Hepatocyte (in vitro differentiated cells): ENCODE measurements around the gene ADGRB2. TPM values are rescaled to one million over a fixed set of nuclear protein-coding genes. Genes with fewer than 3 reads are reported as not detected.

Experiments
- DNase-seq: peaks from one replicate; pipeline ENCODE4 v3.0.0-alpha.2; 2016; ENCODE audit warnings: low spot score
- H2AFZ ChIP-seq: fragments of 200-600 bp; sonication (generic); 2 replicates; pipeline ENCODE4 v1.6.0; 2016; ENCODE audit warnings: antibody characterized with exemption, mild to moderate bottlenecking
- H3K27ac ChIP-seq: fragments of 200-600 bp; sonication (generic); 2 replicates; pipeline ENCODE4 v1.5.1; 2016; ENCODE audit warnings: mild to moderate bottlenecking
- H3K27me3 ChIP-seq: fragments of 200-600 bp; sonication (generic); 2 replicates; pipeline ENCODE4 v1.6.1; 2016
- H3K36me3 ChIP-seq: fragments of 200-600 bp; sonication (generic); replicated peaks from 2 replicates; pipeline ENCODE4 v1.5.1; 2016; ENCODE audit warnings: low read depth; ENCODE audit not compliant: insufficient read depth
- H3K4me1 ChIP-seq: fragments of 200-600 bp; sonication (generic); 2 replicates; pipeline ENCODE4 v1.5.1; 2016; ENCODE audit warnings: mild to moderate bottlenecking, moderate library complexity; ENCODE audit not compliant: insufficient read depth
- H3K4me2 ChIP-seq: fragments of 200-600 bp; sonication (generic); 2 replicates; pipeline ENCODE4 v1.6.0; 2016
- H3K4me3 ChIP-seq: fragments of 200-600 bp; sonication (generic); 2 replicates; pipeline ENCODE4 v1.5.1; 2016; ENCODE audit warnings: mild to moderate bottlenecking
- H3K79me2 ChIP-seq: fragments of 200-600 bp; sonication (generic); 2 replicates; pipeline ENCODE4 v1.6.0; 2017; ENCODE audit warnings: mild to moderate bottlenecking
- H3K9me2 ChIP-seq: fragments of 200-600 bp; sonication (generic); replicated peaks from 2 replicates; pipeline ENCODE4 v1.6.0; 2017; ENCODE audit warnings: mild to moderate bottlenecking; ENCODE audit not compliant: insufficient read depth
- H3K9me3 ChIP-seq: fragments of 200-600 bp; sonication (generic); 2 replicates; pipeline ENCODE4 v1.5.1; 2016; ENCODE audit warnings: low read depth, mild to moderate bottlenecking
- H4K20me1 ChIP-seq: fragments of 200-600 bp; sonication (generic); 2 replicates; pipeline ENCODE4 v1.6.0; 2016; ENCODE audit warnings: mild to moderate bottlenecking; ENCODE audit not compliant: insufficient read depth, poor library complexity, severe bottlenecking
- EZH2 ChIP-seq: fragments of 200-600 bp; sonication (generic); IDR thresholded peaks from 2 replicates; pipeline ENCODE4 v1.6.1; 2016; ENCODE audit warnings: antibody characterized with exemption, mild to moderate bottlenecking, borderline replicate concordance
- EZH2phosphoT487 ChIP-seq: fragments of 200-600 bp; sonication (generic); IDR thresholded peaks from one replicate; pipeline ENCODE4 v1.6.1; 2018; ENCODE audit warnings: antibody characterized with exemption, mild to moderate bottlenecking, low read depth, moderate library complexity; ENCODE audit not compliant: unreplicated experiment, severe bottlenecking
- WGBS: methylation state at CpG from one replicate; pipeline ENCODE4 v1.1.6; 2016; ENCODE audit warnings: low lambda C conversion rate; ENCODE audit errors: missing lambda C conversion rate; 5-methylcytosine and 5-hydroxymethylcytosine counted together
- polyA plus RNA-seq: library from polyadenylated mRNA; unstranded; fragments of >200 nt; fragmentation: Nextera tagmentation; extraction: Ambion mirVana; gene quantifications from 2 replicates; pipeline ENCODE4 v1.2.1, GENCODE V29; 2016
- total RNA-seq: library from RNA; depleted of rRNA; stranded (reverse); fragments of >200 nt; gene quantifications from 2 replicates; pipeline ENCODE4 v1.2.3, GENCODE V29; 2014
- TF ChIP-seq, protein P1 (sequence below): fragments of 200-600 bp; sonication (generic); IDR thresholded peaks from 2 replicates; pipeline ENCODE4 v1.5.1; 2016; ENCODE audit warnings: antibody characterized with exemption, mild to moderate bottlenecking; ENCODE audit not compliant: poor library complexity

ADGRB2 gene
- total and polyA plus RNA-seq, 2 experiments from 2014 or later, result 7.7 to 10.5 TPM

GRCh38 chr1:31776032-31776431 is 11.9 kb upstream of the ADGRB2 start:
- Histone ChIP-seq H3K9me3 (no peaks in the 10 kb centered on the region), H3K4me1 (peaks cover 15% of the 10 kb centered on the region), H3K79me2 (no peaks in the 10 kb centered on the region), H3K36me3 (no peaks in the 10 kb centered on the region), H2AFZ (no peak overlapping the region), H3K4me2 (no peak overlapping the region), H3K9me2 (no peaks in the 10 kb centered on the region), H3K27me3 (peaks cover 44% of the 10 kb centered on the region), H3K27ac (no peak overlapping the region), H3K4me3 (no peak overlapping the region), H4K20me1 (no peaks in the 10 kb centered on the region)
- DNase-seq, result no peak
- 65% methylated on average over 5 of the region's 5 CpGs for WGBS
- TF ChIP-seq, protein P1, sequence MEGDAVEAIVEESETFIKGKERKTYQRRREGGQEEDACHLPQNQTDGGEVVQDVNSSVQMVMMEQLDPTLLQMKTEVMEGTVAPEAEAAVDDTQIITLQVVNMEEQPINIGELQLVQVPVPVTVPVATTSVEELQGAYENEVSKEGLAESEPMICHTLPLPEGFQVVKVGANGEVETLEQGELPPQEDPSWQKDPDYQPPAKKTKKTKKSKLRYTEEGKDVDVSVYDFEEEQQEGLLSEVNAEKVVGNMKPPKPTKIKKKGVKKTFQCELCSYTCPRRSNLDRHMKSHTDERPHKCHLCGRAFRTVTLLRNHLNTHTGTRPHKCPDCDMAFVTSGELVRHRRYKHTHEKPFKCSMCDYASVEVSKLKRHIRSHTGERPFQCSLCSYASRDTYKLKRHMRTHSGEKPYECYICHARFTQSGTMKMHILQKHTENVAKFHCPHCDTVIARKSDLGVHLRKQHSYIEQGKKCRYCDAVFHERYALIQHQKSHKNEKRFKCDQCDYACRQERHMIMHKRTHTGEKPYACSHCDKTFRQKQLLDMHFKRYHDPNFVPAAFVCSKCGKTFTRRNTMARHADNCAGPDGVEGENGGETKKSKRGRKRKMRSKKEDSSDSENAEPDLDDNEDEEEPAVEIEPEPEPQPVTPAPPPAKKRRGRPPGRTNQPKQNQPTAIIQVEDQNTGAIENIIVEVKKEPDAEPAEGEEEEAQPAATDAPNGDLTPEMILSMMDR, result no peak
- TF ChIP-seq EZH2 (no peak), EZH2phosphoT487 (no peak)

- H3K27me3 ChIP-seq, result peaks cover 49% of the 10 kb centered on the region
- no peak for DNase-seq
- no peaks in the 10 kb centered on the region for H3K9me2 ChIP-seq
- H3K79me2 ChIP-seq, result no peaks in the 10 kb centered on the region
- no peaks in the 10 kb centered on the region for H4K20me1 ChIP-seq
- H2AFZ ChIP-seq, result no peak overlapping the region
- H3K36me3 ChIP-seq, result no peaks in the 10 kb centered on the region
- H3K9me3 ChIP-seq, result no peaks in the 10 kb centered on the region
- H3K27ac ChIP-seq, result no peak overlapping the region
- no peak overlapping the region for H3K4me2 ChIP-seq
- TF ChIP-seq EZH2 (no peak), EZH2phosphoT487 (no peak)
- TF ChIP-seq, protein P1, result no peak
- no peak overlapping the region for H3K4me3 ChIP-seq
- WGBS, result 76% methylated on average over 10 of the region's 10 CpGs
- H3K4me1 ChIP-seq, result peaks cover 13% of the 10 kb centered on the region
These were observed 11.3 kb upstream of the ADGRB2 start for GRCh38 chr1:31775210-31775999.

GRCh38 chr1:31774495-31774894 is 10.4 kb upstream of the ADGRB2 start:
- no peak for DNase-seq
- Histone ChIP-seq H3K4me1 (peaks cover 19% of the 10 kb centered on the region), H3K36me3 (no peaks in the 10 kb centered on the region), H3K9me3 (no peaks in the 10 kb centered on the region), H3K4me3 (no peak overlapping the region), H3K27ac (no peak overlapping the region), H2AFZ (no peak overlapping the region), H3K4me2 (no peak overlapping the region), H4K20me1 (no peaks in the 10 kb centered on the region), H3K79me2 (no peaks in the 10 kb centered on the region), H3K27me3 (peaks cover 49% of the 10 kb centered on the region), H3K9me2 (no peaks in the 10 kb centered on the region)
- TF ChIP-seq, protein P1, result no peak
- TF ChIP-seq EZH2 (no peak), EZH2phosphoT487 (no peak)
- WGBS, result 61% methylated on average over 3 of the region's 3 CpGs
